ENCODE data around the gene BCL2L14.

The BCL2L14 gene

GRCh38 chr12:12056951-12057350 is 13.8 kb upstream of the BCL2L14 start:
- no peak for DNase-seq

GRCh38 chr12:12064596-12064995 is 6.1 kb upstream of the BCL2L14 start:
- DNase-seq, result no peak

DNA sequence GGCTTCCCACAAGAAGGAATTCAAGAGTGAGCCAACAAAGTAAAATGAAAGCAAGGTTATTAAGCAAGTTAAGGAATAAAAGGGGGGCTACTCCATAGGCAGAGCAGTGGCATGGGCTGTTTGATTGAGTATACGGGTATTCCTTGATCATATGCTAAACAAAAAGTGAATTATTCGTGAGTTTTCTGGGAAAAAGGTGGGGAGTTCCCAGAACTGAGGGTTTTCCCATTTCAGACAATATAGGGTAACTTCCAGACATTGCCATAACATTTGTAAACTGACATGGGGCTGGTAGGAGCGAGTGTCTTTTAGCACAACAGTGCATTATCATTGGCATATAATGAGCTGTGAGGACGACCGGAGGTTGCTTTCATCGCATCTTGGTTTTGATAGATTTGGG is 2.0 kb upstream of the BCL2L14 start:
- DNase-seq, result no peak

- no peak for DNase-seq
These were observed 754 bp upstream of the BCL2L14 start for GRCh38 chr12:12069821-12070548.

GRCh38 chr12:12072064-12072760 is 1.5 kb downstream of the BCL2L14 start:
- no peak for DNase-seq

DNA sequence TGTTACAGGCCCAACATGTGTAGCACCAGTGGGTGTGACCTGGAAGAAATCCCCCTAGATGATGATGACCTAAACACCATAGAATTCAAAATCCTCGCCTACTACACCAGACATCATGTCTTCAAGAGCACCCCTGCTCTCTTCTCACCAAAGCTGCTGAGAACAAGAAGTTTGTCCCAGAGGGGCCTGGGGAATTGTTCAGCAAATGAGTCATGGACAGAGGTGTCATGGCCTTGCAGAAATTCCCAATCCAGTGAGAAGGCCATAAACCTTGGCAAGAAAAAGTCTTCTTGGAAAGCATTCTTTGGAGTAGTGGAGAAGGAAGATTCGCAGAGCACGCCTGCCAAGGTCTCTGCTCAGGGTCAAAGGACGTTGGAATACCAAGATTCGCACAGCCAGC is 8.6 kb downstream of the BCL2L14 start:
- DNase-seq, result no peak

- no peak for DNase-seq
These were observed 11.2 kb downstream of the BCL2L14 start for GRCh38 chr12:12081836-12082497.

- DNase-seq, result no peak
These were observed 12.9 kb downstream of the BCL2L14 start for GRCh38 chr12:12083688-12084087.

GRCh38 chr12:12086362-12086761 is 15.6 kb downstream of the BCL2L14 start:
- DNase-seq, result no peak

- DNase-seq, result no peak
These were observed 16.4 kb downstream of the BCL2L14 start for GRCh38 chr12:12086973-12087692.

GRCh38 chr12:12087693-12088034 is 16.9 kb downstream of the BCL2L14 start:
- no peak for DNase-seq

DNA sequence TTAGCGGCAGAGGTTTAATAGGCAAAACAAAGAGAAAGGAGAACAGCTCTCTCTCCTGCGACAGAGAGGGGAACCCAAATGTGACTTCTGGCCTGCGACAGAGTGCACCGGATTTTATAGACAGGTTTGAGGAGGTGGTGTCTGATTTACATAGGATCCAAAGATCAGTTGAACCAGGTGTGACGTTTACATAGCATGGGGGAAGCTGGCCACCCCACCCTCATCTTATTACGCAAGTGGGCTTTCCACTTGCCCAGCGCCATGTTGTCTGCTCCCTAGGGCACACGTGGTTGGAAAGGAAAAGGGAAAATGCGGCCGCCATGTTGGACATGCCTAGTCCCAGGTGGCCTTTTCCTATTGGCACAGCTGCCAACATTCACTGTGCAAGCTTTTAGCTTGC is 17.4 kb downstream of the BCL2L14 start:
- no peak for DNase-seq

GRCh38 chr12:12088761-12089160 is 18.0 kb downstream of the BCL2L14 start:
- no peak for DNase-seq

DNA sequence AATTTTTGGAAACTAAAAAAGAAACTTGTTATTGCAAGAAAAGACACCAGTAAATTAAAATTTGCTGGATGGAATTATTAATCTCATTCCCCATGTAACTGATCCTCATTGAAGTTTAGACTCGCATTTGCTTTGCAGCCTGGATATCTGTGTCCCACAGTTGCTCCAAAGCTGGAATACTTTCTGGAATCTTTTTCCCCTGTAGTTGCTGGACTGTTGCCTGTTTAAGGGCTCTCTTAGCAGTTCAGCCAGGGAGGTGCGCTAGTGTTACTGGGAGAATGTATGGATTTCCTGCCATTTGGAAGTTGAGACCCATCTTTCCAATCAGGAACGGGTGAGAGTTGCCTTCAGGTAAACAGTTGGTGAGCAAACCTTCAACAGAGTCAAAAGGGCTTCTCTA is 20.3 kb downstream of the BCL2L14 start:
- DNase-seq, result no peak

GRCh38 chr12:12091977-12092663 is 21.4 kb downstream of the BCL2L14 start:
- no peak for DNase-seq

DNA sequence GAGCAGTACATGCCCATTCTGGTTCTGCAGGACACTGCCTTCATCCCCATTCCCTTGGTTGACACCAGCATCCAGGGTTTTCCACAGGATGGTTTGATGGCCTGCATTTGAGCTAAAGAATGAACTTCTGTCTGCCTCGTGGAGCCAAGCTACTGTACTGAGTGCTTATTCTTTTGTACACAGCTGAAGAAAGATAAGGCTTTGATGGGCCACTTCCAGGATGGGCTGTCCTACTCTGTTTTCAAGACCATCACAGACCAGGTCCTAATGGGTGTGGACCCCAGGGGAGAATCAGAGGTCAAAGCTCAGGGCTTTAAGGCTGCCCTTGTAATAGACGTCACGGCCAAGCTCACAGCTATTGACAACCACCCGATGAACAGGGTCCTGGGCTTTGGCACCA is 23.7 kb downstream of the BCL2L14 start:
- DNase-seq, result no peak

- no peak for DNase-seq
These were observed 24.3 kb downstream of the BCL2L14 start for GRCh38 chr12:12095021-12095420.

GRCh38 chr12:12097891-12098690 is 27.4 kb downstream of the BCL2L14 start:
- DNase-seq, result no peak

DNA sequence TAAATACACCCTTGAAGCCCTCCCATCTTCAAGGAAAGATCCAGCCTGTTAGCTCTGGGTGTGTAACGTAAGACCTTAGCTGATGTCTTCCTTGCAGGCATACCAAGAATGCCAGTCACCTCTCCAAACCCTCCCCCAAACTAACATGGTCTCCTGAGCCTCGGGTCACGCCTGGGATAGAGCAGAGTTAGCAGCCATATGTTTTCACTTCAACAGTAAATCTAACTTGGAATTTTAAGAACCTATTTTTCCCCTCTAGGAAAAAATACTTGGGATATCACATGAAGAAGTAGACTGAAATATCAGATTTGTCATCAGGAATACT is 27.9 kb downstream of the BCL2L14 start:
- no peak for DNase-seq

DNA sequence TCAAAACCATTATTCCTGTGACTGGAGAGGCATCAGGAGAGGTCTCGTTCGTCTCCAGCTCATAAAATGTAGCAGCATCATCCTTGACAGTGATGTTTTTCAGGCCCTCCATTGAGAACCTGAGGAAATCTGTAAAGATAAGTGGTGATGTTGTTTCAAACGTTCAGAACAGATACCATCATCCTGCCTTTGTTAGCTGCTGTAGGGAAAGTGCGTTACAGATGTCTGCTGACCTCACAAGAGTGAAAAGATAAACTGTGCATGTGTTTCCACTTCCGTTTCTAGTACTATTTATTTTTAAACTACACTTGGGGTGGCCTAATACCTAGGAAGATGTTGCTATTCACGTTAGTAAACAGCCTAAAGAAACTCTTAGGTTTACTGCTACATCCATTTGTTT is 28.4 kb downstream of the BCL2L14 start:
- no peak for DNase-seq

DNA sequence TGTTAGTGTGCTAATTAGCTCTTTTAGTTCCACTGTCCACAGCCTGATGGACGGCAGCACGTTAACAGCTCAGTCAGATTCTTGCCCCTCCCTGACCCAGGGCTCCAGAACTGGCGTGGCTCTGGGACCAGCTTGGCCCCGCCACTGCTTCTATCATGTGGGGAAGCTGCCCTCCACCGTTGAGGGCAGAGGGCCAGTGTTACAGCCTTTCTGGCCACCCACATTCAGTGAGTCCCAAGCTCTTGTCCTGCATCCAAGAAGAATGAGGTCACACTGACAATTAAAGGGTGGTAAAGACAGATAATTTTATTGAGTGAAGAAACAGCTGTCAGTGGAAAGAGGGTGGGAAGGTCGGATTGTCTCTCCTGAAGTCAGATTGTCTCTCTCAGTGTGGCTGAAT is 36.9 kb downstream of the BCL2L14 start:
- DNase-seq, result no peak

DNA sequence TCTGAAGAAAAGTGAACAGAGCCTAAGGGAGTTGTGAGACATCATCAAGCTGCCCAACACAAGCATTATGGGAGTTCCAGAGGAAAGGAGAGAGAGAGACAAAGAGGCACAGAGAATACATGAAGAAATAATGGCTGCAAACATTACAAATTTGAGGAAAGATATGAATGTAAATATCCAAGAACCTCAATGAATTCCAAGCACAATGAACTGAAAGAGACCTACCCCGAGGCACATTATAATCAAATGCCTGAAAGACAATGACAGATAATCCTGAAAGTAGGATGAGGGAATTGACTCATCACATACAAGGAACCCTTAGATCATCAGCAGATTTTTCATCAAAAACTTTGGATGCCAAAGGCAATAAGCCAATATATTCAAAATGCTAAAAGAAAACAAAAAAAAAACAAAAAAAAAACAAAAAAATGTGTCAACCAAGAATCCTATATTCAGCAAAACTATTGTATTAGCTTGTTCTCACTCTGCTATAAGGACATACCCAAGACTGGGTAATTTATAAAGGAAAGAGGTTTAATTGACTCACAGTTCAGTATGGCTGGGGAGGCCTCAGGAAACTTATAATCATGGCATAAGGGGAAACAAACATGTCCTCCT is 37.8 kb downstream of the BCL2L14 start:
- no peak for DNase-seq

Measured in effector CD8-positive, alpha-beta T cell (primary cell).